ENCODE measurements around the gene IRF2.

DNA sequence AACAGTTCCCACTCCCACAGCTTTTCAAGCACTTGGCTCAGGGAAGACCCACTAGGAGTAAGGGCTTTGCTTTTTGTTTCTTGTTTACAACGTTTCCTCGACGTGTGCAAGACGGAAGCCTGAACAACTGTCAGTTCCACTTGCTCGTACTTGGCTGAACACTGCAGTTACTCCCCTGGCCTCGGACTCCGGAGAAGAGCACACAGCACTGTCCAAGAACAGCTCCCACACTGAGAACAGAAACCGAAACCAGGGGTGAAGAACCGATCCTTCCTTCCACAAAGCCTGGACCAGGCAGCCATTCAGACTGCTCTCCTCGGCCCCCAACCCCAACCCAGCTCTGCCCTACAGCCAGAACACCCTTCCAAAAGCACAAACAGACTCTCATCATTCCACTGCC, 25.5 kb downstream of the IRF2 start:
- TF ChIP-seq CTCF (IDR thresholded peaks at IDR 0.05) (no peak), POLR2AphosphoS5 (IDR thresholded peaks at IDR 0.05) (no peak), EP300 (IDR thresholded peaks at IDR 0.05) (no peak), POLR2A (IDR thresholded peaks at IDR 0.05) (no peak)

Measured in suprapubic skin (tissue), 4 donors.